CD4-positive, CD25-positive, alpha-beta regulatory T cell (primary cell): Measurements from ENCODE around the gene KATNIP. TPM values are rescaled to one million over a fixed set of nuclear protein-coding genes. Genes with fewer than 3 reads are reported as not detected.

Experiments used
- ATAC-seq, 2 donors: fragments of 150-1000 bp; cut with Tn5 transposase; one replicate each; pipeline ENCODE4 v1.10.0; 2021; ENCODE audit warnings: low read depth in 2 of 2, moderate number of reproducible peaks in 2 of 2, moderate library complexity in 1 of 2
- DNase-seq, 3 donors: peaks; one replicate each; pipeline versions ENCODE4 v3.0.0 to v3.0.0-alpha.2; 2012 to 2022; ENCODE audit warnings: mixed read lengths in 1 of 3
- H3K27ac ChIP-seq: one replicate; pipeline ENCODE4 v1.7.0; 2013; ENCODE audit warnings: mild to moderate bottlenecking, low read length; ENCODE audit not compliant: insufficient read depth, poor library complexity, severe bottlenecking
- H3K27me3 ChIP-seq: one replicate; pipeline ENCODE4 v1.7.0; 2013; ENCODE audit warnings: low read length; ENCODE audit not compliant: control insufficient read depth, insufficient read depth
- H3K36me3 ChIP-seq: one replicate; pipeline ENCODE4 v1.7.0; 2013; ENCODE audit warnings: mild to moderate bottlenecking, low read length, moderate library complexity; ENCODE audit not compliant: control insufficient read depth, insufficient read depth
- H3K4me1 ChIP-seq: 2 replicates; pipeline ENCODE4 v1.7.0; 2013; ENCODE audit warnings: mild to moderate bottlenecking, low read length; ENCODE audit not compliant: insufficient read depth, control insufficient read depth, poor library complexity, severe bottlenecking
- H3K4me3 ChIP-seq: one replicate; pipeline ENCODE4 v1.7.0; 2013; ENCODE audit warnings: low read depth, mild to moderate bottlenecking, low read length, moderate library complexity
- H3K9me3 ChIP-seq, 2 experiments: 1 replicate in 1 of 2; 2 replicates in 1 of 2; pipeline ENCODE4 v1.7.0; 2013; ENCODE audit warnings: low read length in 2 of 2, mild to moderate bottlenecking in 1 of 2, moderate library complexity in 1 of 2; ENCODE audit not compliant: control insufficient read depth in 2 of 2
- H3K27ac Mint-ChIP-seq, 3 donors: one replicate each; pipeline ENCODE4 v1.8.0; 2020 to 2022; ENCODE audit warnings: mild to moderate bottlenecking in 3 of 3, mixed read lengths in 3 of 3, moderate library complexity in 2 of 3
- H3K27me3 Mint-ChIP-seq: one replicate; pipeline ENCODE4 v1.8.0; 2022; ENCODE audit warnings: mild to moderate bottlenecking, mixed read lengths
- H3K36me3 Mint-ChIP-seq: one replicate; pipeline ENCODE4 v1.8.0; 2020; ENCODE audit warnings: mixed read lengths
- H3K4me1 Mint-ChIP-seq, 4 donors: one replicate each; pipeline ENCODE4 v1.8.0; 2020 to 2022; ENCODE audit warnings: mixed read lengths in 4 of 4, mild to moderate bottlenecking in 1 of 4
- H3K4me3 Mint-ChIP-seq, 4 donors: one replicate each; pipeline ENCODE4 v1.8.0; 2020 to 2022; ENCODE audit warnings: mild to moderate bottlenecking in 4 of 4, mixed read lengths in 4 of 4, moderate library complexity in 3 of 4
- H3K9me3 Mint-ChIP-seq, 7 donors: one replicate each; pipeline ENCODE4 v1.8.0; 2020 to 2022; ENCODE audit warnings: mixed read lengths in 7 of 7, mild to moderate bottlenecking in 3 of 7, moderate library complexity in 2 of 7
- polyA plus RNA-seq, 4 donors: library from polyadenylated mRNA; unstranded; fragments of 300-500 nt; fragmentation: Illumina TruSeq; gene quantifications; one replicate each; pipeline ENCODE4 v1.2.3, GENCODE V29; 2021
- total RNA-seq: library from RNA; stranded (reverse); gene quantifications from one replicate; pipeline ENCODE4 v1.2.3, GENCODE V29; 2022

KATNIP gene
- total and polyA plus RNA-seq, 5 donors from 2014 or later, result 1.4 to 31.5 (median 3.4) TPM

DNA sequence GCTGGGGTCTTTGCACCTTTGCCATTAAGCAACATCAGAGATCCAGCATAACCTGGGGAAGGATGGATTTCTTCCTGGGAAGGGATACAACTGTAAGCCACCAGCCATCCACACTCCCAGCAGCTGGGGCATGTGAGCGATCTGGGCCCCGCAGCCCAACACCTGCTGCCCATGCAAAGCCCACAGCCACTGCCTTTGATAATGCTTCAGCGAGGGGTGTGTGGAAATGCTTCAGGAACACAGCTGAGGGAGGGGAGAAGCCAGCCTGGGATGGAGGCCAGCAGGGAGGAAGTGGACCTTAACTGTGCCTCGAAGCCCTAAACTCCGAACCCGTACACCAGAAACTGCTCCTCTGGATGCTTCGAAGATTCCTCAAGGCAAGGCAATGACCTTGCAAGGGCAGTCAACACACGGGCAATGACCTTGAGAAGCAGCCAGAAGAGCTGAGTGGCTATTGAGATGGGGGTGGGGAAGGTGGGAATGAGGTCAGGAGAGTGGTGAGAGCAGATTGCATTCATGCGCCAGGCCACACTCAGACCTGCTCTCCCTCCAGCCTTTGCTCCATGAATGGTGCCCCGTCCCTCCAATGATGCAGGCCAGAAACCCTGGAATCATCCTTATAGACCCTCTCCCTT is 49.1 kb downstream of the KATNIP start:
- no peaks in the 10 kb centered on the region for H3K27me3 Mint-ChIP-seq
- DNase-seq (no peak), ATAC-seq (no peak)
- Histone ChIP-seq H3K36me3 (no peaks in the 10 kb centered on the region), H3K27me3 (no peaks in the 10 kb centered on the region), H3K27ac (no peak overlapping the region), H3K4me3 (no peak overlapping the region), H3K9me3 (no peaks in the 10 kb centered on the region), H3K4me1 (no peaks in the 10 kb centered on the region)
- no peak overlapping the region for H3K27ac Mint-ChIP-seq
- peaks cover 0 to 4% (median 0%) of the 10 kb centered on the region in 4 donors for H3K4me1 Mint-ChIP-seq
- no peaks in the 10 kb centered on the region for H3K9me3 Mint-ChIP-seq
- H3K36me3 Mint-ChIP-seq, result peaks cover 10% of the 10 kb centered on the region
- H3K4me3 Mint-ChIP-seq, result no peak overlapping the region

DNA sequence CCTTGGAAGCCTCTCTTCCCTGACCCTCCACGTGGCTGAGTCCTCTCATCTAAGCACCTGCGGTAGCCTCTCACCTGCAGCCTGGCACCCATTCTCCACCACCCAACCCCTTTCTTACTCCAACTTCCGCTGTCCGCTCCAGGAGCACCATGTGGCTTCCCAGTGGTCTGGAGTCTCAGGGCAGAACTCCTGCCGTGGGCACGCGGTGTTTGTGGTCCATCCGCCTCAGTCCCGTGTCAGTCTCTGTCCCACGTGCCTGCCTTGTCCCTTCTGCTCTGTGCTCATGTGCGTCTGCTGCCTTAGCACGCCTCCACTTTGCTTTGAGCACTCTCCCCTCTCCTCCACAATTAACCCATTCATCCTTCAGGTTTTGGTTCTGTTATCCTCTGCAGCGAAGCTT is 49.7 kb downstream of the KATNIP start:
- no peaks in the 10 kb centered on the region for H3K27me3 Mint-ChIP-seq
- peaks cover 0 to 4% (median 0%) of the 10 kb centered on the region in 4 donors for H3K4me1 Mint-ChIP-seq
- no peak overlapping the region for H3K4me3 Mint-ChIP-seq
- H3K4me3 ChIP-seq, result no peak overlapping the region
- H3K4me1 ChIP-seq, result no peaks in the 10 kb centered on the region
- H3K27me3 ChIP-seq, result no peaks in the 10 kb centered on the region
- H3K9me3 Mint-ChIP-seq, result no peaks in the 10 kb centered on the region
- no peaks in the 10 kb centered on the region for H3K9me3 ChIP-seq
- no peaks in the 10 kb centered on the region for H3K36me3 ChIP-seq
- peaks cover 10% of the 10 kb centered on the region for H3K36me3 Mint-ChIP-seq
- DNase-seq (no peak), ATAC-seq (no peak)
- no peak overlapping the region for H3K27ac ChIP-seq
- H3K27ac Mint-ChIP-seq, result no peak overlapping the region

Other genes starting within 250 kb of the KATNIP start
- 160 TPM for gene IL4R, start 236.2 kb upstream of the KATNIP start, total RNA-seq
- gene IL4R, start 236.2 kb upstream of the KATNIP start, polyA plus RNA-seq, result 10 to 100 TPM; 21.2 to 32.4 (median 25.8) TPM
- 63.1 TPM for gene IL21R, start 148.0 kb upstream of the KATNIP start, total RNA-seq
- 10 to 100 TPM; 34.3 to 50.7 (median 37.3) TPM for gene IL21R, start 148.0 kb upstream of the KATNIP start, polyA plus RNA-seq
- 57.2 TPM for gene GTF3C1, start 231 bp upstream of the KATNIP start, total RNA-seq
- gene GTF3C1, start 231 bp upstream of the KATNIP start, polyA plus RNA-seq, result 10 to 100 TPM; 14.9 to 25.2 (median 20.9) TPM